ENCODE results near the gene PTPRN2. TPM values are rescaled to one million over a fixed set of nuclear protein-coding genes. Genes with fewer than 3 reads are reported as not detected.

PTPRN2 gene
- polyA plus RNA-seq, 3 donors from 2014 or later = 1.9 to 3.7 (median 2.2) TPM

DNA sequence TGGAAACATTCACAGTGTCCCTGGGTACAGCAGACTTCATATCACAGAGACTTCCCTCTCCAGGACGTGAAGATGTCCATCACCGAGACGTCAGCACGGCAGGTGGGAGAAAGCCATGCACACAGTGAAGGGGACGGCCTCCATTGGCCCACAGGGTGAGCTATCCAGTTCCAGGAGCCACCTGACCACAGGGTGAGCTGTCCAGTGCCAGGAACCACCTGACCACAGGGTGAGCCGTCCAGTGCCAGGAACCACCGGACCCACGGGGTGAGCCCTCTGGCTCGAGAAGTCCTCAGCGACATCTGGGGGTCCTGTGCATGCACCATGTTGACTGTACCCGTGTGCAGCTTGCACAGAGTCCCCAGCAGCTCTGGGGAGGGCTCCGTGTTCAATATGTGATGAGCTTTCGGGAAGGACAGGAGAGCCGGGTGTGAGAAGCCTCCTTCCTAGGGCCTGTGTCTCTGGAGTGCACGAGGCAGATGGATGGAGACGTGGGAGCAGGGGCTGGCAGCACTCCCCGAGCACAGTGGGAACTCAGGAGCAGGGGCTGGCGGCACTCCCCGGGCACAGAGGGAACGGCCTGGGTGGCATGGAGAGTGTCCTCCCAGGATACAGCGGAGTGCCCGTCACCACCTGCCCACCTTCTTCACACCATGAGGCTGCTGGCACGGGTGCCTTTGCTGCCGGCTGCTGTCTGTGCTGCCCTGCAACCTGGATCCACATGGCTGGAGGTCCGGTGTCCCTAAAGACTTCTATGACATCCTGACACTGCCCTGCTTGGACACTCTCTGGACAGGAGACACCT, 634.6 kb downstream of the PTPRN2 start:
- no peak overlapping the region for H3K4me3 Mint-ChIP-seq
- H3K27ac Mint-ChIP-seq = no peak overlapping the region
- H3K9me3 Mint-ChIP-seq = peaks cover 0 to 2% (median 0%) of the 10 kb centered on the region in 6 donors
- H3K4me1 Mint-ChIP-seq = no peaks in the 10 kb centered on the region
- no peak for DNase-seq
- peaks cover 0 to 4% (median 3%) of the 10 kb centered on the region in 3 donors for H3K27me3 Mint-ChIP-seq (ENCODE audit: low read depth in 3 of 3)
- H3K36me3 Mint-ChIP-seq = no peaks in the 10 kb centered on the region

DNA sequence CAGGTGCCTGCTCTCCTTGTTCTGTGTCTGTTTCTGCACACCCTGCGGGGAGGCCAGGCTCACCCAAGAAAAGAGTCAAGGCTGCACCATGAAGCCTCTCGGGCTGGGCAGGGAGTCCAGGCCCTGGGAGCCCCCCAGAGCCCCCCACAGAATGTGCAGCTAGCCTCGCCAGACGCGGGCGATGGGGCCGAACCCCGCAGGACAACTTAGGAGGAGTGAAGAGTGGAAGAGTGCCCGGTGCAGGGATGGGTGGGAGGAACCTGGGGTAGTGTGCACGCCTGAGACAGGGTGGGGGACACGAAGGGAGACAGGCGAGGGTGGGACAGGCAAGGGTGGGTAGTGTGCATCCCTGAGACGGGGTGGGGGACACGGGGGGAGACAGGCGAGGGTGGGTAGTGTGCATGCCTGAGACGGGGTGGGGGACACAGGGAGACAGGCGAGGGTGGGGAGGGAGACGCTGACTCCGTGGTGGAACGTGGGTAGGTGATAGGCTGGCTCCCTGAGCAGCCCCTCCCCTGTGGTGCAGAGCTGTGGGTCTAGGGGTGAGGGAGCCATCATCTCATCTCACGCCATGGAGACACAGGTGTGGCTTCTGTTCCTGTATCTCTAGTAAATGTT, 635.5 kb downstream of the PTPRN2 start:
- H3K27ac Mint-ChIP-seq = no peak overlapping the region
- peaks cover 0 to 4% (median 3%) of the 10 kb centered on the region in 3 donors for H3K27me3 Mint-ChIP-seq (ENCODE audit: low read depth in 3 of 3)
- no peaks in the 10 kb centered on the region for H3K36me3 Mint-ChIP-seq
- no peak overlapping the region for H3K4me3 Mint-ChIP-seq
- no peak for DNase-seq
- no peaks in the 10 kb centered on the region for H3K4me1 Mint-ChIP-seq
- peaks cover 0 to 5% (median under 1%) of the 10 kb centered on the region in 6 donors for H3K9me3 Mint-ChIP-seq

DNA sequence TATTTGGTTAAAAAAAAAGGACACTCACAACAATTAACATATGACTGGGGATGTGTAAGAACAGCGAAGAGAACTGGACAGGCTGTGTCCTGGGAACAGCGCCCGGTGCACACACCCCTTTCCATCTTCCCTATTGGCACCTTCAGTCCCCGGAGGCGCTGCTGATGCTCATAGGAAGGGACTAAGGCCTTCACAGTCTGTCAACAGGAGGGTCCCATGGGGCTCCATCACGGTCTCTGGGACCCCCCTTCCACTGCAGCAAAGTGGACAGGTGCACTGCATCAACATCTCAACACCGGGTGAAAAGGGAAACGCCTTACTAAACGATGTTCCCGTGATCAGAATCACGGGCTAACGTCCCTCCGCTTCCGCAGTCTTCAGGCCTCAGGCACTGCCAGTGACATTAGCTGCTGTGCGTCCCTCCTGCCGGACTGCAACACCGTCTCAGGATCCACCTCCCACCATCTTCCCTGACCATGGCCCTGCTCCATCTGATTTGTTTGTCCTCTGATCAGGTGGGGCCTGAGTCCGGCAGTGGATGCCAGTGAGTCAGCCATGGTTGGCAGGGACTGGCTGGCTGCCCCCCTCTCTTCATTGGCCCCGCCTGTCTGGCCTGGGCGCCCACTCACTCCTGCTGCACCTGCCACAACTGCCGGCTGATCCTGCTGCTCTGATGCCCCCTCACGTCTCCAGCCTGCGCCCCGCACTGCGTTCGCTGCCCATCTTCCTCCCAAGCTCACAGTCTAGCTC, 636.1 kb downstream of the PTPRN2 start:
- Mint-ChIP-seq H3K4me1 (no peaks in the 10 kb centered on the region), H3K36me3 (no peaks in the 10 kb centered on the region), H3K27me3 (ENCODE audit: low read depth in 3 of 3) (peaks cover 0 to 4% (median 3%) of the 10 kb centered on the region in 3 donors), H3K9me3 (peaks cover 0 to 7% (median under 1%) of the 10 kb centered on the region in 6 donors), H3K27ac (no peak overlapping the region), H3K4me3 (no peak overlapping the region)
- DNase-seq = no peak

DNA sequence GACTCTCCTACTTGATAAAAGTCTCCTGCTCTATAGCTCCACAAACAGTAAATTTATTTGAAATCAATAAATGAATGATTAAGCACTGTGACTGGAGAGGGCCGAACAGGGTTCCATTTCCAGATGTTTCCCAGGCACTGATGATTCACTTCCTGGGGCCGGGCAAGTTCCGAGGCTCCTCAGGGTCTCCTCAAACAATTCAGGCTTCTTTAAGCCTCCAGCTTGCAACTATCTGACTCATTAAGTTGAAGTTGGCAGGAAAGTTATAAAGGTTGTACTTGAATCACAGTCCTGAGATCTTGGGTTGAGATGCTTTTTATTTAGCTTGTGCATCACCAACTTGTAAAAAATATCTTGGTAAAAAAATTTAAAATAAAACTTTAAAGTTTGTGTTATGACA, 637.9 kb downstream of the PTPRN2 start:
- no peak overlapping the region for H3K4me3 Mint-ChIP-seq
- H3K4me1 Mint-ChIP-seq = no peaks in the 10 kb centered on the region
- no peaks in the 10 kb centered on the region for H3K36me3 Mint-ChIP-seq
- H3K27me3 Mint-ChIP-seq (ENCODE audit: low read depth in 3 of 3) = peaks cover 0 to 3% (median 2%) of the 10 kb centered on the region in 3 donors
- peaks cover 0 to 8% (median 2%) of the 10 kb centered on the region in 6 donors for H3K9me3 Mint-ChIP-seq
- DNase-seq = no peak
- H3K27ac Mint-ChIP-seq = no peak overlapping the region

DNA sequence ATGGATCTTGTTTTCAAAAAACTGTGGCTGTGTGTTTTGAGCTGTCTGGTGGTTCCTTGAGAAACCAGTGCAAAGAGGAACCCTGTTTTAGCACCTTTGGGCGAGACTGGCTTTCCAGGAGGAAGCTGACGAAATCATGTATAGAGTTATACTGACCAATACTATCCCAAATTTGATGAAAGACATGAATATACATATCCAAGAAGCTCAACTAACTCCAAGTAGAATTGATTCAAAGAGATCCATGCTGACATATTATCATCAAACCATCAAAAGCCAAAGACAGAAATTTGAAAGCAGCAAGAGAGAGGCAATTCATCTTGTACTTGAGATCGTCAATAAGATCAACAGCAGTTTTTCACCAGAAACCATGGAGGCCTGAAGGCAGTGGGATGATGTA, 640.1 kb downstream of the PTPRN2 start:
- DNase-seq = no peak
- no peaks in the 10 kb centered on the region for H3K36me3 Mint-ChIP-seq
- H3K4me1 Mint-ChIP-seq = no peaks in the 10 kb centered on the region
- H3K27me3 Mint-ChIP-seq (ENCODE audit: low read depth in 3 of 3) = peaks cover 0 to 3% (median 2%) of the 10 kb centered on the region in 3 donors
- H3K27ac Mint-ChIP-seq = no peak overlapping the region
- H3K9me3 Mint-ChIP-seq = peaks cover 0 to 11% (median 4%) of the 10 kb centered on the region in 6 donors
- no peak overlapping the region for H3K4me3 Mint-ChIP-seq

DNA sequence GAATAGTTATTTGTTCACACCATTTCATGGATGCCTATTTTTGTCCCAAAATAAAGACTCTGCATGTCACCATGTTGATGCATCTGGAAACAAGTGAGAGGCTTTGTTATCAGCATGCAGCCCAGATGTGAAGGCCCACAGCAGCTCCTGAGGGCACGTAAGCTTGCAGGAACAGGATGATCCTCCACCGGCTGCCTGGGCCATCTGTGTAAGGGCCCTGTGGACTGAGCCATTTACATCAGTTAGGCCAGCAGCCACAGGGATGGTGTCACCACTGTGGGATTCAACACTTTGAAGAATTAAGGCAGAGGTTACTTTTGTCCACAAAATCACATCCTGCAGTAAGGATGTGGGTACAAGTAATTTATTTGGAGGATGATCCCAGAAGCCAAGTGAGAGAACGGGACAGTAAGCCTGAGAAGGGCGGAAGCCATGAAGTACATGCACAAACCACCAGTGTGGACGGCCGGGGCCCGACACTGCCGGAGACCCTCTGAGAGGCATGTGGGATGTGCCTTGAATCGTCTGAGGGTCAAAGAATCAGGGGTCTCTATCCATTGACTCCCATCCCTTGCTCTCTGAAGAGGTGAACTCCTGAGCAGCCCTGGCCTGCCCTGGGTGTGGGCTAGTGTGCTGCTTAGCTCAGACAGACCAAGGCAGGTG, 641.1 kb downstream of the PTPRN2 start:
- no peak for DNase-seq
- no peak overlapping the region for H3K4me3 Mint-ChIP-seq
- H3K27ac Mint-ChIP-seq = no peak overlapping the region
- H3K27me3 Mint-ChIP-seq (ENCODE audit: low read depth in 3 of 3) = peaks cover 0 to 3% (median 2%) of the 10 kb centered on the region in 3 donors
- H3K4me1 Mint-ChIP-seq = no peaks in the 10 kb centered on the region
- H3K36me3 Mint-ChIP-seq = no peaks in the 10 kb centered on the region
- H3K9me3 Mint-ChIP-seq = peaks cover 0 to 11% (median 4%) of the 10 kb centered on the region in 6 donors

DNA sequence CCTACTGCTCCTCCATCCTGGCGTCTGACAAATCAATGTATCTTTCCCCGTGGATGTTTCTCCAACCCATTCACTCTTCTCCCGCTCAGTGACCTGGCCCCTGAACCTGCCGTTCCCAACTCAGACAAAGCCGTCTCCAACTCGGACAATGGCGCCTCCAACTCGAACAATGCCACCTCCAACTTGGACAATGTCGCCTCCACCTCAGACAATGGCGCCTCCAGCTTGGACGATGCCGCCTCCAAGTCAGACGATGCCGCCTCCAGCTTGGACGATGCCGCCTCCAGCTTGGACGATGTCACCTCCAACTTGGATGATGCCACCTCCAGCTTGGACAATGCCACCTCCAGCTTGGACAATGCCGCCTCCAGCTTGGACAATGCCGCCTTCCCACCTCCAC, 642.2 kb downstream of the PTPRN2 start:
- Mint-ChIP-seq H3K27ac (no peak overlapping the region), H3K4me3 (no peak overlapping the region), H3K36me3 (no peaks in the 10 kb centered on the region), H3K27me3 (ENCODE audit: low read depth in 3 of 3) (peaks cover 0 to 3% (median 2%) of the 10 kb centered on the region in 3 donors), H3K4me1 (no peaks in the 10 kb centered on the region), H3K9me3 (peaks cover 0 to 11% (median 4%) of the 10 kb centered on the region in 6 donors)
- no peak for DNase-seq

DNA sequence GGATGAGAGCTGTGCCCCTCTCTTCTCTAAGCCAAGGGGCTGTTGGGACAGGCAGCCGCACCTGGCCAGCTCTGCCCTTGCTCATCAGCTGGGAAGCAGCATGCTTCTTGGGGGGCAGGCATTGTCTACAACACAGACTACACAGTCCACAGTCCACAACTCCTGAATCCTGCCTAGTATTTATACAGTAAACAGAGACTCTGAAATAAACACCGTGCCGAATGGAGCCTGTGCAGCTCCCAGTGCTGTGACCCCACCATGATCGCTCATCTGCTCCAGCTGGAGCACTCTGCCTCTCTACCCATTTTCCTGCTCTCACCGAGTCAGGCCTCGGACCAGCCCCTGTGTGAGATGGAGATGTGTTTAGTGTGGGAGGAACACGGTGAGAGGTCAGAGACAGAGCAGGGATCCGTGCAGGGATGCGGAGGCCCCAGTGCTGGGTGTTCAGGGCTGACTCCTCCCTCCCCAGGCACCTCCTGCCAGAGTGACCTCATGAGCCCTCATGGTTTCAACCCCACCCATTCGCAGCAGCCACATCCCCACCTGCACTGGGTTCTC, 642.8 kb downstream of the PTPRN2 start:
- Mint-ChIP-seq H3K4me3 (no peak overlapping the region), H3K4me1 (no peaks in the 10 kb centered on the region), H3K27me3 (ENCODE audit: low read depth in 3 of 3) (peaks cover 0 to 3% (median 2%) of the 10 kb centered on the region in 3 donors), H3K27ac (no peak overlapping the region), H3K36me3 (no peaks in the 10 kb centered on the region), H3K9me3 (peaks cover 0 to 11% (median 4%) of the 10 kb centered on the region in 6 donors)
- no peak for DNase-seq

DNA sequence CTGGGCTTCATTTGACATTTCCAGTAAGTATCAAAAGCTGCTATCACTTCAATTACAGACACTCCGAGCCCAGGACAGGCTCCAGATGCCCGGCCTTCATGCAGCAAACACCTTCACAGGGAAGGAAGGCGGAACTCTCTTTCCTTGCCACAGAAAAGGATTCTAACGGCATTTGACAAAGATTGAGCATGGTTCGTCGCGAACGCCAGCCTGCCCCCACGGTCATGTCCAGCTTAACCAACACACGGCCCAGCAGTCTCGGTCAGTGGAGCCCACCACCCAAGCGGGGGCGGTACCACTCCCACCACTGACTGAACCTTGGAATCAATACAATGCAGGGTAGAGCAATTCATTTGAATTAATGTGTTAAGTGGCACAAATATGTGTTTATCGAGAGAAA, 643.6 kb downstream of the PTPRN2 start:
- peaks cover 0 to 3% (median 2%) of the 10 kb centered on the region in 3 donors for H3K27me3 Mint-ChIP-seq (ENCODE audit: low read depth in 3 of 3)
- DNase-seq = no peak
- no peaks in the 10 kb centered on the region for H3K36me3 Mint-ChIP-seq
- peaks cover 0 to 11% (median 4%) of the 10 kb centered on the region in 6 donors for H3K9me3 Mint-ChIP-seq
- no peaks in the 10 kb centered on the region for H3K4me1 Mint-ChIP-seq
- no peak overlapping the region for H3K27ac Mint-ChIP-seq
- no peak overlapping the region for H3K4me3 Mint-ChIP-seq

DNA sequence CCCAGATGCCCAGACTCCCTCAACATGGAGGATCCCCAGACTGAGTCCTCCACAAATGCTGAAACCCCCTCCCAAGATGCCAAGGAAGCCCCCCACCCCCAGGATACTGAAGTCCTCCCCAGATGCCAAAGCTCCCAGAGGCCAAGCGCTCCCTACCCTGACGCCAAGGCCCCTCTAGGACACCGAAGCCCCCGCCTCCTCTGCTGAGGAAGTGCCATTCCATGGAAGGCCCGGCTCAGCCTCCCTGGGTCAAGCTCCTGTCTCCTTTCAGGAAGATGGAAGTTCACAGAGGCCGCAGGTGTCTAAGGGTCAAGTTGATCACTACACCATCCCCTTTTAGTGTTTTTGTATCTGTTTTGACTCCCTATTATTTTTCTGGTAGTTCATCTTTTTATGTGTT, 644.1 kb downstream of the PTPRN2 start:
- Mint-ChIP-seq H3K4me1 (no peaks in the 10 kb centered on the region), H3K36me3 (no peaks in the 10 kb centered on the region), H3K4me3 (no peak overlapping the region), H3K9me3 (peaks cover 0 to 11% (median 4%) of the 10 kb centered on the region in 6 donors), H3K27ac (no peak overlapping the region), H3K27me3 (ENCODE audit: low read depth in 3 of 3) (peaks cover 0 to 6% (median 3%) of the 10 kb centered on the region in 3 donors)
- no peak for DNase-seq

DNA sequence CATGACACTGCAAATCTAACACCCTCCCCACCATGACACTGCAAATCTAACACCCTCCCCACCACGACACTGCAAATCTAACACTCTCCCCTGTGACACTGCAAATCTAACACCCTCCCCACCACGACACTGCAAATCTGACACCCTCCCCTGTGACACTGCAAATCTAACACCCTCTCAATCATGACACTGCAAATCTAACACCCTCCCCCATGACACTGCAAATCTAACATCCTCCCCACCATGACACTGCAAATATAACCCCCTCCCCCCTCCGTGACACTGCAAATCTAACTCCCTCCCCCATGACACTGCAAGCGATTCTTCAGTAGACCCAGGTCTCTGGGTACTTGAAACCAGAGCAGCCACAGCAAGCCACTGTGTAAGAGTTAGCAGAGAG, 646.4 kb downstream of the PTPRN2 start:
- Mint-ChIP-seq H3K27ac (no peak overlapping the region), H3K9me3 (peaks cover 0 to 9% (median 3%) of the 10 kb centered on the region in 6 donors), H3K27me3 (ENCODE audit: low read depth in 3 of 3) (peaks cover 0 to 5% (median 4%) of the 10 kb centered on the region in 3 donors), H3K4me3 (no peak overlapping the region), H3K4me1 (no peaks in the 10 kb centered on the region), H3K36me3 (no peaks in the 10 kb centered on the region)
- no peak for DNase-seq

DNA sequence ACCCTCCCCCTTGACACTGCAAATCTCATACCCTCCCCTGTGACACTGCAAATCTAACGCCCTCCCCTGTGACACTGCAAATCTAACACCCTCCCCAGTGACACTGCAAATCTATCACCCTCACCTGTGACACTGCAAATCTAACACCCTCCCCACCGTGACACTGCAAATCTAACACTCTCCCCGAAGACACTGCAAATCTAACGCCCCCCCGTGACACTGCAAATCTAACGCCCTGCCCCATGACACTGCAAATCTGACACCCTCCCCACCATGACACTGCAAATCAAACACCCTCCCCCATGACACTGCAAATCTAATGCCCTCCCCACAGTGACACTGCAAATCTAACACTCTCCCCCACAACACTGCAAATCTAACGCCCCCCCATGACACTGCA, 647.1 kb downstream of the PTPRN2 start:
- Mint-ChIP-seq H3K4me1 (no peaks in the 10 kb centered on the region), H3K4me3 (no peak overlapping the region), H3K36me3 (no peaks in the 10 kb centered on the region), H3K27ac (no peak overlapping the region), H3K27me3 (ENCODE audit: low read depth in 3 of 3) (peaks cover 0 to 5% (median 4%) of the 10 kb centered on the region in 3 donors), H3K9me3 (peaks cover 0 to 9% (median 3%) of the 10 kb centered on the region in 6 donors)
- no peak for DNase-seq

DNA sequence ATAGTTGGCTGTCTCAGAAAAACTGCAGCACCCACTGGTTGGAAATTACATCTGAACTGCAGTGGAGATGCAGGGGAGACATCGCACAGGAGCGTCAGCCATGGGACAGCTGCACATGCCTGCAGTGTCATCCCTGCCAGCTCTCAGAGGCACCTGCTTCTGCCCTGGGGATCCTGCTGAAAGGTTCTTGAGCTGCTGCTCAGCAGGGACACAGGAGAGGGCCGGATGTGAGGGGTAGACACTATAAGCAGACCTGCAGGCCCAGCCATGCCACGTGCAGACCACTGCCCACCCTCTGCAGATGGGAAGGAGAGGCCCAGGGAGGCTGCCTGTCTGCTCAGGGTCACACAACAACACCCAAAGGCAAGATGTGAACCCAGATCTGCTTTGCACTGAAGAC, 649.4 kb downstream of the PTPRN2 start:
- Mint-ChIP-seq H3K27me3 (ENCODE audit: low read depth in 3 of 3) (peaks cover 0 to 4% (median 4%) of the 10 kb centered on the region in 3 donors), H3K36me3 (no peaks in the 10 kb centered on the region), H3K9me3 (peaks cover 2 to 9% (median 4%) of the 10 kb centered on the region in 6 donors), H3K27ac (no peak overlapping the region), H3K4me1 (no peaks in the 10 kb centered on the region), H3K4me3 (no peak overlapping the region)
- DNase-seq = no peak
